ENCODE results near the gene TTBK2.

- TF ChIP-seq CTCF (IDR thresholded peaks at IDR 0.05) (no peak), POLR2A (IDR thresholded peaks at IDR 0.05) (no peak)
These were observed 137.9 kb downstream of the TTBK2 start for GRCh38 chr15:42782716-42783115.
